Naive thymus-derived CD8-positive, alpha-beta T cell (primary cell): ENCODE measurements around the gene CAT. TPM values are rescaled to one million over a fixed set of nuclear protein-coding genes. Genes with fewer than 3 reads are reported as not detected.

ENCODE experiments used
- ATAC-seq, 2 donors: fragments of 150-1000 bp; cut with Tn5 transposase in 1 of 2; sonication (Bioruptor Pico), chemical (Tn5 transposase) in 1 of 2; 1 replicate in 1 of 2; 2 replicates in 1 of 2; pipeline ENCODE4 v1.10.0; 2021; ENCODE audit warnings: mild to moderate bottlenecking in 2 of 2, moderate library complexity in 2 of 2
- POLR2A ChIA-PET: fragments of 350-600 bp; sonication (Branson Sonifier 250); formaldehyde crosslinking; loops from one replicate; lab custom pipeline; 2021; ENCODE audit warnings: antibody characterized with exemption; lab: Charles Lee
- DNase-seq, 10 donors: peaks; one replicate each; pipeline versions ENCODE4 v3.0.0 to v3.0.0-alpha.2; 2020 to 2022
- H3K27ac Mint-ChIP-seq, 10 donors: one replicate each; pipeline ENCODE4 v1.8.0; 2020 to 2022; ENCODE audit warnings: mild to moderate bottlenecking in 10 of 10, mixed read lengths in 10 of 10, moderate library complexity in 4 of 10, inconsistent platforms in 1 of 10
- H3K27me3 Mint-ChIP-seq, 5 donors: one replicate each; pipeline ENCODE4 v1.8.0; 2021 to 2022; ENCODE audit warnings: mixed read lengths in 5 of 5
- H3K36me3 Mint-ChIP-seq, 3 donors: one replicate each; pipeline ENCODE4 v1.8.0; 2020 to 2022; ENCODE audit warnings: mixed read lengths in 3 of 3, mild to moderate bottlenecking in 2 of 3, inconsistent platforms in 1 of 3
- H3K4me1 Mint-ChIP-seq, 4 donors: one replicate each; pipeline ENCODE4 v1.8.0; 2021 to 2022; ENCODE audit warnings: mixed read lengths in 4 of 4
- H3K4me3 Mint-ChIP-seq, 10 donors: one replicate each; pipeline ENCODE4 v1.8.0; 2020 to 2022; ENCODE audit warnings: mild to moderate bottlenecking in 10 of 10, mixed read lengths in 10 of 10, moderate library complexity in 6 of 10, inconsistent platforms in 1 of 10
- H3K9me3 Mint-ChIP-seq, 9 donors: one replicate each; pipeline ENCODE4 v1.8.0; 2020 to 2022; ENCODE audit warnings: mixed read lengths in 9 of 9, mild to moderate bottlenecking in 3 of 9, inconsistent platforms in 1 of 9, moderate library complexity in 1 of 9
- polyA plus RNA-seq, 3 donors: library from polyadenylated mRNA; unstranded; fragments of 300-500 nt; fragmentation: Illumina TruSeq; gene quantifications; one replicate each; pipeline ENCODE4 v1.2.3, GENCODE V29; 2021
- total RNA-seq, 8 experiments: library from RNA in 2 of 8; stranded (reverse) in 2 of 8; gene quantifications; one replicate each; pipeline ENCODE4 v1.2.3 and lab custom pipeline; 2021 to 2026

CAT gene
- total and polyA plus RNA-seq, 5 experiments from 2014 or later, result 37.5 to 139 (median 96.3) TPM

GRCh38 chr11:34492806-34493414 lies 54.2 kb downstream of the CAT start:
- ATAC-seq, result no peak
- POLR2A ChIA-PET, result no interaction called here
- Mint-ChIP-seq H3K4me3 (no peak overlapping the region), H3K4me1 (no peaks in the 10 kb centered on the region), H3K36me3 (no peaks in the 10 kb centered on the region), H3K27me3 (peaks cover 0 to 8% (median 5%) of the 10 kb centered on the region in 5 donors), H3K9me3 (no peaks in the 10 kb centered on the region), H3K27ac (no peak overlapping the region)
- DNase-seq, result peak in 5 of 10 donors; percentile 16 to 21 (median 17)

GRCh38 chr11:34493468-34493867 lies 54.7 kb downstream of the CAT start:
- Mint-ChIP-seq H3K27ac (no peak overlapping the region), H3K9me3 (no peaks in the 10 kb centered on the region), H3K4me1 (no peaks in the 10 kb centered on the region), H3K27me3 (peaks cover 0 to 8% (median 5%) of the 10 kb centered on the region in 5 donors), H3K4me3 (no peak overlapping the region), H3K36me3 (no peaks in the 10 kb centered on the region)
- ATAC-seq (no peak), DNase-seq (no peak)
- POLR2A ChIA-PET, result no interaction called here

- POLR2A ChIA-PET, result no interaction called here
- no peak overlapping the region for H3K27ac Mint-ChIP-seq
- no peaks in the 10 kb centered on the region for H3K4me1 Mint-ChIP-seq
- no peaks in the 10 kb centered on the region for H3K36me3 Mint-ChIP-seq
- no peaks in the 10 kb centered on the region for H3K9me3 Mint-ChIP-seq
- no peak overlapping the region for H3K4me3 Mint-ChIP-seq
- ATAC-seq (no peak), DNase-seq (no peak)
- peaks cover 0 to 8% (median 5%) of the 10 kb centered on the region in 5 donors for H3K27me3 Mint-ChIP-seq
These were observed 55.3 kb downstream of the CAT start for GRCh38 chr11:34493926-34494595.

GRCh38 chr11:34495239-34495723 lies 56.5 kb downstream of the CAT start:
- no peaks in the 10 kb centered on the region for H3K36me3 Mint-ChIP-seq
- no peaks in the 10 kb centered on the region for H3K4me1 Mint-ChIP-seq
- POLR2A ChIA-PET, result no interaction called here
- no peaks in the 10 kb centered on the region for H3K9me3 Mint-ChIP-seq
- H3K4me3 Mint-ChIP-seq, result no peak overlapping the region
- no peak overlapping the region for H3K27ac Mint-ChIP-seq
- DNase-seq (no peak), ATAC-seq (no peak)
- peaks cover 0 to 12% (median 5%) of the 10 kb centered on the region in 5 donors for H3K27me3 Mint-ChIP-seq

- Mint-ChIP-seq H3K4me1 (no peaks in the 10 kb centered on the region), H3K27ac (no peak overlapping the region), H3K27me3 (peaks cover 0 to 12% (median 5%) of the 10 kb centered on the region in 5 donors), H3K4me3 (no peak overlapping the region), H3K9me3 (no peaks in the 10 kb centered on the region), H3K36me3 (no peaks in the 10 kb centered on the region)
- ATAC-seq (no peak), DNase-seq (no peak)
- POLR2A ChIA-PET, result no interaction called here
These were observed 57.1 kb downstream of the CAT start for GRCh38 chr11:34495724-34496377.

- Mint-ChIP-seq H3K27ac (no peak overlapping the region), H3K27me3 (peaks cover 0 to 8% (median 4%) of the 10 kb centered on the region in 5 donors), H3K9me3 (no peaks in the 10 kb centered on the region), H3K36me3 (no peaks in the 10 kb centered on the region), H3K4me3 (no peak overlapping the region), H3K4me1 (no peaks in the 10 kb centered on the region)
- POLR2A ChIA-PET, result no interaction called here
- DNase-seq, result no peak
- ATAC-seq, result no peak
These were observed 61.2 kb downstream of the CAT start for GRCh38 chr11:34499719-34500500.

- Mint-ChIP-seq H3K27ac (no peak overlapping the region), H3K36me3 (no peaks in the 10 kb centered on the region), H3K9me3 (no peaks in the 10 kb centered on the region), H3K4me1 (no peaks in the 10 kb centered on the region), H3K4me3 (no peak overlapping the region), H3K27me3 (peaks cover 0 to 5% (median under 1%) of the 10 kb centered on the region in 5 donors)
- ATAC-seq (no peak), DNase-seq (no peak)
- POLR2A ChIA-PET, result no interaction called here
These were observed 62.8 kb downstream of the CAT start for GRCh38 chr11:34501500-34501899.

- no peak overlapping the region for H3K27ac Mint-ChIP-seq
- H3K4me1 Mint-ChIP-seq, result no peaks in the 10 kb centered on the region
- no peak for ATAC-seq
- no peaks in the 10 kb centered on the region for H3K9me3 Mint-ChIP-seq
- POLR2A ChIA-PET, result no interaction called here
- H3K36me3 Mint-ChIP-seq, result no peaks in the 10 kb centered on the region
- H3K4me3 Mint-ChIP-seq, result no peak overlapping the region
- DNase-seq, result no peak
- H3K27me3 Mint-ChIP-seq, result peaks cover 0 to 4% (median 0%) of the 10 kb centered on the region in 5 donors
These were observed 63.2 kb downstream of the CAT start for GRCh38 chr11:34501949-34502348.

- Mint-ChIP-seq H3K4me1 (no peaks in the 10 kb centered on the region), H3K4me3 (no peak overlapping the region), H3K27me3 (peaks cover 0 to 4% (median 0%) of the 10 kb centered on the region in 5 donors), H3K9me3 (no peaks in the 10 kb centered on the region), H3K36me3 (no peaks in the 10 kb centered on the region), H3K27ac (peak overlapping the region in 1 of 10 donors; percentile 44)
- POLR2A ChIA-PET, result no interaction called here
- DNase-seq (no peak), ATAC-seq (no peak)
These were observed 64.2 kb downstream of the CAT start for GRCh38 chr11:34502949-34503348.

GRCh38 chr11:34505874-34506273 lies 67.1 kb downstream of the CAT start:
- ATAC-seq (no peak), DNase-seq (no peak)
- POLR2A ChIA-PET, result no interaction called here
- H3K4me3 Mint-ChIP-seq, result no peak overlapping the region
- peak overlapping the region in 1 of 10 donors; percentile 9 for H3K27ac Mint-ChIP-seq
- no peaks in the 10 kb centered on the region for H3K36me3 Mint-ChIP-seq
- no peaks in the 10 kb centered on the region for H3K9me3 Mint-ChIP-seq
- peaks cover 0 to 3% (median 0%) of the 10 kb centered on the region in 5 donors for H3K27me3 Mint-ChIP-seq
- H3K4me1 Mint-ChIP-seq, result no peaks in the 10 kb centered on the region

GRCh38 chr11:34507156-34507555 lies 68.4 kb downstream of the CAT start:
- H3K9me3 Mint-ChIP-seq, result no peaks in the 10 kb centered on the region
- H3K36me3 Mint-ChIP-seq, result no peaks in the 10 kb centered on the region
- H3K4me3 Mint-ChIP-seq, result no peak overlapping the region
- POLR2A ChIA-PET, result no interaction called here
- no peaks in the 10 kb centered on the region for H3K27me3 Mint-ChIP-seq
- DNase-seq (no peak), ATAC-seq (no peak)
- no peak overlapping the region for H3K27ac Mint-ChIP-seq
- no peaks in the 10 kb centered on the region for H3K4me1 Mint-ChIP-seq

- no peak overlapping the region for H3K27ac Mint-ChIP-seq
- DNase-seq (no peak), ATAC-seq (no peak)
- H3K4me3 Mint-ChIP-seq, result no peak overlapping the region
- POLR2A ChIA-PET, result no interaction called here
- H3K27me3 Mint-ChIP-seq, result no peaks in the 10 kb centered on the region
- H3K4me1 Mint-ChIP-seq, result no peaks in the 10 kb centered on the region
- no peaks in the 10 kb centered on the region for H3K9me3 Mint-ChIP-seq
- H3K36me3 Mint-ChIP-seq, result no peaks in the 10 kb centered on the region
These were observed 68.9 kb downstream of the CAT start for GRCh38 chr11:34507610-34508009.

GRCh38 chr11:34508524-34508923 lies 69.8 kb downstream of the CAT start:
- peak overlapping the region in 1 of 10 donors; percentile 31 for H3K27ac Mint-ChIP-seq
- ATAC-seq, result no peak
- no peak overlapping the region for H3K4me3 Mint-ChIP-seq
- no peak for DNase-seq
- H3K36me3 Mint-ChIP-seq, result no peaks in the 10 kb centered on the region
- no peaks in the 10 kb centered on the region for H3K27me3 Mint-ChIP-seq
- POLR2A ChIA-PET, result no interaction called here
- H3K4me1 Mint-ChIP-seq, result no peaks in the 10 kb centered on the region
- H3K9me3 Mint-ChIP-seq, result no peaks in the 10 kb centered on the region
